ENCODE data around the gene FAAP20. TPM values are rescaled to one million over a fixed set of nuclear protein-coding genes. Genes with fewer than 3 reads are reported as not detected.

FAAP20 gene
- total RNA-seq, 1 experiment from 2014 or later = 119 TPM

DNA sequence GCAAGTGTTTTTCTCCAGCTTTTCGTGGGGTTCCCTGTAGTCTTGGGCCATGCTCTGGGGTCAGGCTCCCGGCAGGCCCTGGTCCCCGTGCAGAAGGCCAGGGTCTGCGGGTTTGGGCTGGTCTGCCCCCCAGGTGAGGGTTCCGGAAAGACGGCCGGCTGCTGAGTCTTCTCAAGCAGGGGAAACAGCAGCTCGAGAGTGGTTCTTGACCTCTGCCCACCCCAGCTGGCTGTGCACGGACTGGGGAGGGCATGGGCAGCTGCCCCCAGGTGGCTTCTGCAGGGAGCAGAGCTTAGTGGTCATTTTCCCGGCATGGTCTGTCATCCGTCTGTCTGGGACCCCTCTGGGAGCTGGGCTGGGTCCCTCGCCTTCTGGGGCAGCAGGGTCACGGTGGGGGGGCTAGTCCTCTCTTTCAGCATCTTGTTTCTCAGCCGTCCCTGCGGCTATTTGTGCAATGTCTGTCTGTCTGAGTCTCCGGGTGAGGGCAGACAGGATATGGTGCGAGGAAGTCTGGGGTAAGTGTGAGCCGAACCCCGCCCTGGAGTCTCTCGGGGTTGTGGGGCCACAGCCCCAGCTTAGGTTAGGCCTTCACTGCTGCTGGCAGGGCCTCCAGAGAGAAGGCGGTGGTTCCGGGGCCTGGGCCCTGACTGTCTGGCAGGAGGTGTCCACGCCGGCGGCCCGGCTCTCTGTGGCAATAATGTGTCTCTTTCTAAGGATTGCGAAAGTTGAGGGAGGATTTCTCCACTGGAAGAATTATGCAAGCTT lies 39.6 kb upstream of the FAAP20 start:
- Histone ChIP-seq H4K5ac (ENCODE audit: insufficient read length, low read depth, low read length) (no peak overlapping the region), H3K14ac (ENCODE audit: insufficient read depth, low read length) (no peak overlapping the region), H3K23ac (ENCODE audit: insufficient read length, low read depth, low read length) (no peak overlapping the region), H3K23me2 (ENCODE audit: insufficient read length, low read depth, low read length, poor library complexity, severe bottlenecking) (peaks cover 21% of the 10 kb centered on the region), H2BK12ac (ENCODE audit: insufficient read length, low read depth, low read length) (no peak overlapping the region), H2BK120ac (ENCODE audit: low read depth, low read length, poor library complexity, severe bottlenecking) (no peak overlapping the region), H3K4me1 (ENCODE audit: insufficient read depth, low read length) (no peaks in the 10 kb centered on the region; the same call in 1 of the 2 replicates), H3K4ac (ENCODE audit: low read depth, low read length) (no peak overlapping the region), H2AFZ (ENCODE audit: low read length) (no peak overlapping the region), H4K8ac (replicated peaks; ENCODE audit: insufficient read length, low read depth, low read length) (no peak overlapping the region), H4K91ac (ENCODE audit: insufficient read length, low read depth, low read length) (no peak overlapping the region), H2BK15ac (ENCODE audit: low read depth, low read length) (no peak overlapping the region), H2AK5ac (ENCODE audit: insufficient read length, low read length) (no peak overlapping the region), H3K9me3 (ENCODE audit: control insufficient read depth, low read depth, low read length) (no peaks in the 10 kb centered on the region), H2BK20ac (ENCODE audit: low read depth, low read length, poor library complexity, severe bottlenecking) (no peak overlapping the region), H3K27ac (ENCODE audit: insufficient read length, low read depth, low read length) (no peak overlapping the region), H3K9ac (ENCODE audit: extremely low read depth, insufficient read length, low read length) (no peak overlapping the region), H3T11ph (ENCODE audit: low read length) (no peak overlapping the region), H3K27me3 (ENCODE audit: insufficient read depth, low read length) (no peaks in the 10 kb centered on the region), H2BK5ac (ENCODE audit: insufficient read length, low read length) (no peak overlapping the region), H3K56ac (ENCODE audit: insufficient read length, low read depth, low read length) (no peak overlapping the region), H3K4me2 (ENCODE audit: insufficient read depth, insufficient read length, low read length) (no peak overlapping the region), H3K79me2 (ENCODE audit: insufficient read depth, low read length) (peaks cover 86% of the 10 kb centered on the region; the same call in 1 of the 2 replicates), H4K20me1 (ENCODE audit: control insufficient read depth, insufficient read depth, insufficient read length) (no peaks in the 10 kb centered on the region), H3K18ac (ENCODE audit: insufficient read length, low read depth, low read length) (no peak overlapping the region), H3K79me1 (ENCODE audit: insufficient read depth, low read depth, low read length, poor library complexity, severe bottlenecking) (peaks cover 18% of the 10 kb centered on the region)
- no peaks in the 10 kb centered on the region for H3K9me3 Mint-ChIP-seq
- H3K27ac Mint-ChIP-seq = peak overlapping the region in 2 of 3 experiments; percentile 53 to 88; a peak in 3 of 7 replicates
- H3K36me3 Mint-ChIP-seq (ENCODE audit: insufficient read depth in 1 of 3, low read depth in 3 of 3) = peaks cover 4 to 24% (median 10%) of the 10 kb centered on the region in 3 experiments; a peak in 6 of 7 replicates
- no peak overlapping the region for H3K4me3 Mint-ChIP-seq
- DNase-seq = peak; percentile 30
- H3K4me1 Mint-ChIP-seq = peaks cover 55 to 68% of the 10 kb centered on the region in 2 experiments
- no peaks in the 10 kb centered on the region for H3K27me3 Mint-ChIP-seq (ENCODE audit: low read depth)
- WGBS (ENCODE audit: extremely low coverage, insufficient read length, low lambda C conversion rate) = no CpG with 5 or more reads among the region's 27 CpGs
- TF ChIP-seq, protein P1, sequence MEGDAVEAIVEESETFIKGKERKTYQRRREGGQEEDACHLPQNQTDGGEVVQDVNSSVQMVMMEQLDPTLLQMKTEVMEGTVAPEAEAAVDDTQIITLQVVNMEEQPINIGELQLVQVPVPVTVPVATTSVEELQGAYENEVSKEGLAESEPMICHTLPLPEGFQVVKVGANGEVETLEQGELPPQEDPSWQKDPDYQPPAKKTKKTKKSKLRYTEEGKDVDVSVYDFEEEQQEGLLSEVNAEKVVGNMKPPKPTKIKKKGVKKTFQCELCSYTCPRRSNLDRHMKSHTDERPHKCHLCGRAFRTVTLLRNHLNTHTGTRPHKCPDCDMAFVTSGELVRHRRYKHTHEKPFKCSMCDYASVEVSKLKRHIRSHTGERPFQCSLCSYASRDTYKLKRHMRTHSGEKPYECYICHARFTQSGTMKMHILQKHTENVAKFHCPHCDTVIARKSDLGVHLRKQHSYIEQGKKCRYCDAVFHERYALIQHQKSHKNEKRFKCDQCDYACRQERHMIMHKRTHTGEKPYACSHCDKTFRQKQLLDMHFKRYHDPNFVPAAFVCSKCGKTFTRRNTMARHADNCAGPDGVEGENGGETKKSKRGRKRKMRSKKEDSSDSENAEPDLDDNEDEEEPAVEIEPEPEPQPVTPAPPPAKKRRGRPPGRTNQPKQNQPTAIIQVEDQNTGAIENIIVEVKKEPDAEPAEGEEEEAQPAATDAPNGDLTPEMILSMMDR (conservative IDR thresholded peaks at IDR 0.05) = no peak

Measured in H9 (cell line).